ENCODE measurements around the gene TGFBRAP1. TPM values are rescaled to one million over a fixed set of nuclear protein-coding genes. Genes with fewer than 3 reads are reported as not detected.

The TGFBRAP1 gene
- total and polyA plus RNA-seq, 4 donors = 1.8 to 10.4 (median 6.8) TPM

- Histone ChIP-seq H3K27ac (ENCODE audit: low read depth in 1 of 2, low read length in 2 of 2) (no peak overlapping the region), H3K9ac (ENCODE audit: low read depth in 1 of 2, low read length in 2 of 2) (no peak overlapping the region), H3K9me3 (ENCODE audit: control insufficient read depth in 4 of 4, low read length in 3 of 4) (no peaks in the 10 kb centered on the region), H3K27me3 (ENCODE audit: control insufficient read depth in 4 of 4, insufficient read depth in 4 of 4, low read length in 3 of 4) (no peaks in the 10 kb centered on the region), H3K36me3 (ENCODE audit: control insufficient read depth in 4 of 4, insufficient read depth in 3 of 4, low read depth in 1 of 4, low read length in 3 of 4) (peaks cover 1 to 9% (median 5%) of the 10 kb centered on the region in 4 donors), H3K4me3 (ENCODE audit: low read depth in 1 of 3, low read length in 3 of 3) (no peak overlapping the region), H3K4me1 (ENCODE audit: control insufficient read depth in 4 of 4, insufficient read depth in 4 of 4, low read length in 3 of 4) (no peaks in the 10 kb centered on the region)
- no peak for DNase-seq (ENCODE audit: low spot score)
- TF ChIP-seq REST (IDR thresholded peaks at IDR 0.05) (no peak), JUND (IDR thresholded peaks at IDR 0.05) (no peak), SP1 (IDR thresholded peaks at IDR 0.05) (no peak), NR2F2 (IDR thresholded peaks at IDR 0.05) (no peak), RAD21 (IDR thresholded peaks at IDR 0.05) (no peak), TAF1 (conservative IDR thresholded peaks at IDR 0.05) (no peak), ZBTB33 (IDR thresholded peaks at IDR 0.05) (no peak), RXRA (IDR thresholded peaks at IDR 0.05) (no peak), HNF4A (conservative IDR thresholded peaks at IDR 0.05) (no peak), MAX (IDR thresholded peaks at IDR 0.05) (no peak), ATF3 (IDR thresholded peaks at IDR 0.05) (no peak), YY1 (IDR thresholded peaks at IDR 0.05) (no peak), FOXA2 (IDR thresholded peaks at IDR 0.05) (no peak)
- 93% methylated on average over 5 of the region's 5 CpGs for WGBS
Measured at GRCh38 chr2:105261061-105261460, 68.5 kb downstream of the TGFBRAP1 start.

- peaks cover 0 to 1% (median 0%) of the 10 kb centered on the region in 4 donors for H3K36me3 ChIP-seq (ENCODE audit: control insufficient read depth in 4 of 4, insufficient read depth in 3 of 4, low read depth in 1 of 4, low read length in 3 of 4)
- H3K27me3 ChIP-seq (ENCODE audit: control insufficient read depth in 4 of 4, insufficient read depth in 4 of 4, low read length in 3 of 4) = no peaks in the 10 kb centered on the region
- no peak overlapping the region for H3K9ac ChIP-seq (ENCODE audit: low read depth in 1 of 2, low read length in 2 of 2)
- DNase-seq (ENCODE audit: low spot score) = no peak
- no peak overlapping the region for H3K27ac ChIP-seq (ENCODE audit: low read depth in 1 of 2, low read length in 2 of 2)
- H3K4me1 ChIP-seq (ENCODE audit: control insufficient read depth in 4 of 4, insufficient read depth in 4 of 4, low read length in 3 of 4) = no peaks in the 10 kb centered on the region
- no peaks in the 10 kb centered on the region for H3K9me3 ChIP-seq (ENCODE audit: control insufficient read depth in 4 of 4, low read length in 3 of 4)
- WGBS = 84% methylated on average over 10 of the region's 10 CpGs
- H3K4me3 ChIP-seq (ENCODE audit: low read depth in 1 of 3, low read length in 3 of 3) = no peak overlapping the region
- TF ChIP-seq RAD21 (IDR thresholded peaks at IDR 0.05) = no peak
- TF ChIP-seq TAF1 (conservative IDR thresholded peaks at IDR 0.05) = no peak
- TF ChIP-seq SP1 (IDR thresholded peaks at IDR 0.05) = no peak
- no peak for TF ChIP-seq ZBTB33 (IDR thresholded peaks at IDR 0.05)
- no peak for TF ChIP-seq FOXA2 (IDR thresholded peaks at IDR 0.05)
- TF ChIP-seq MAX (IDR thresholded peaks at IDR 0.05) = no peak
- TF ChIP-seq EGR1 (IDR thresholded peaks at IDR 0.05; ENCODE audit: low read depth in 2 of 2) = no peak
- no peak for TF ChIP-seq CTCF (IDR thresholded peaks at IDR 0.05; ENCODE audit: low read depth, low read length, missing input control)
- TF ChIP-seq HNF4A (conservative IDR thresholded peaks at IDR 0.05) = no peak
- TF ChIP-seq REST (IDR thresholded peaks at IDR 0.05) = no peak
Measured at GRCh38 chr2:105258835-105259350, 70.6 kb downstream of the TGFBRAP1 start.

Data from liver (tissue), 9 donors.